ENCODE data around the gene FKBP10. TPM values are rescaled to one million over a fixed set of nuclear protein-coding genes. Genes with fewer than 3 reads are reported as not detected.
"Not testable (repeated sequence)": the region's sequence is repeated elsewhere in the genome, so short reads cannot be mapped to it uniquely, and the experiment has no call there.

The FKBP10 gene
- total RNA-seq, 2 donors from 2014 or later: 179 to 291 TPM

DNA sequence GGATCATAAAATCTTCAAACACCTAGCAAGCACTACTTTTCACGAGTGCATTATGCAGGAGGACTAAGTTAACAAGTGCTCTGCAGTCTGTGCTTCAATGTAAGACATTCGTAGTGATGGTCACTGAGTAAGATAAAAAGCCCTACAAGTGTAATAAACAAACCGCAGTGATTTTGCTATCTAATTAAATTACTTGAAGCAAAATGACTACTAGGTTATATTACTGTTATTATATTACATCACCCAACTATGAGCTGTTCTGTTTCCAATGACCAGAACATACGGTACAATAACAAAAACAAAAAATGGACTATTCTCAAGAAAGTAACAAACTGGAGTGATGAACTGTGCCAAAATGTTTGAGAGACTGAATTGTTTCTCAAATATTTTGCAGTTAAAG is 36.0 kb downstream of the FKBP10 start:
- Histone ChIP-seq H3K4me3 (ENCODE audit: low read length) (no peak overlapping the region), H3K27ac (ENCODE audit: low read depth, low read length) (no peak overlapping the region), H3K4me1 (ENCODE audit: control insufficient read depth, insufficient read depth, low read length) (no peaks in the 10 kb centered on the region), H3K9me3 (ENCODE audit: control insufficient read depth, low read length) (no peaks in the 10 kb centered on the region), H3K27me3 (ENCODE audit: control insufficient read depth, insufficient read depth, low read length, poor library complexity, severe bottlenecking) (no peaks in the 10 kb centered on the region), H3K36me3 (ENCODE audit: control insufficient read depth, insufficient read depth, low read length) (peaks cover 11% of the 10 kb centered on the region), H3K9ac (ENCODE audit: extremely low read depth, low read length, poor library complexity, severe bottlenecking) (no peak overlapping the region)
- H3K4me1 Mint-ChIP-seq: no peaks in the 10 kb centered on the region
- no peak overlapping the region for H3K27ac Mint-ChIP-seq
- TF ChIP-seq CTCF (conservative IDR thresholded peaks at IDR 0.05): no peak
- DNase-seq: no peak
- WGBS, 2 experiments (ENCODE audit: insufficient coverage in 1 of 2, insufficient read length in 1 of 2): 92 to 96% methylated on average over 2 to 4 of the region's 4 CpGs
- H3K9me3 Mint-ChIP-seq: no peaks in the 10 kb centered on the region
- H3K27me3 Mint-ChIP-seq (ENCODE audit: insufficient read depth): no peaks in the 10 kb centered on the region
- H3K36me3 Mint-ChIP-seq (ENCODE audit: low read depth): peaks cover 7% of the 10 kb centered on the region
- H3K4me3 Mint-ChIP-seq: no peak overlapping the region

DNA sequence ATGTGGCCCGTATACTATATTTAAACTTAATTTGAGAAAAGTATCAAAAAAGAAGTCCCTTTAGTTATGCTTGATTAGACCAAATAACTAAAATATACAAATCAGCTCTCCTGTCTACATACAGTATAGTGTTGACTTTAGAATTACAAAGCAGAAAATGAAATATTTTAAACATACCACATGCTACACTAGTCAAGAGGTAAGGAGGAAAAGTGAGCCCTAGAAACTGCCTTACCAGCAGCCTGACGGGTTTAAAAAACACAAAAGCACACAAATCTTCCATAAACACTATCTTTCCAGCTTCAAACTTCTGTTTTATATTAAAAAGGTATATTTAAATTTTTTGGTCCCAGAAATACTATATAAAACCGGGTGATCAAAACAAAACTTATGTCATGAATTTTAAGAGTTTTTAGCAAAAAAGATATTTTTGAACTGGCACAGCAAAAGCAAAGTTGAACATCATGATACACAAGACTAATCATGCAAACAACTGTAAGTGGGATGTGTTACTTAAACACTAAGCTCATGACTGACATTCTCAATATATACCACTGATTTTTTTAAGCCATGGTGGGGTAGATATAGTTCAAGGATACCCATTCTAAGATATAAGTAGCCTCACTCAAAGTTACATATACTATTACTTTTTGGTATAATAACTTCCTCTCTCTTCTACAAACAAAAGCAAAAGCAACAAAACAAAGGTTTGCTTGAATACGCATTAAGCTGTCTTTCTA is 36.6 kb downstream of the FKBP10 start:
- H3K4me3 Mint-ChIP-seq: no peak overlapping the region
- H3K27ac ChIP-seq (ENCODE audit: low read depth, low read length): no peak overlapping the region
- no peaks in the 10 kb centered on the region for H3K4me1 ChIP-seq (ENCODE audit: control insufficient read depth, insufficient read depth, low read length)
- no peak for TF ChIP-seq CTCF (conservative IDR thresholded peaks at IDR 0.05)
- no peaks in the 10 kb centered on the region for H3K27me3 ChIP-seq (ENCODE audit: control insufficient read depth, insufficient read depth, low read length, poor library complexity, severe bottlenecking)
- H3K36me3 Mint-ChIP-seq (ENCODE audit: low read depth): peaks cover 13% of the 10 kb centered on the region
- no peak overlapping the region for H3K4me3 ChIP-seq (ENCODE audit: low read length)
- H3K4me1 Mint-ChIP-seq: no peaks in the 10 kb centered on the region
- H3K9ac ChIP-seq (ENCODE audit: extremely low read depth, low read length, poor library complexity, severe bottlenecking): no peak overlapping the region
- H3K9me3 Mint-ChIP-seq: no peaks in the 10 kb centered on the region
- H3K9me3 ChIP-seq (ENCODE audit: control insufficient read depth, low read length): no peaks in the 10 kb centered on the region
- H3K27ac Mint-ChIP-seq: no peak overlapping the region
- no peak for DNase-seq
- H3K27me3 Mint-ChIP-seq (ENCODE audit: insufficient read depth): no peaks in the 10 kb centered on the region
- peaks cover 17% of the 10 kb centered on the region for H3K36me3 ChIP-seq (ENCODE audit: control insufficient read depth, insufficient read depth, low read length)
- WGBS, 2 experiments (ENCODE audit: insufficient coverage in 1 of 2, insufficient read length in 1 of 2): 89 to 95% methylated on average over 2 to 3 of the region's 4 CpGs

GRCh38 chr17:41851382-41851781 is 38.6 kb downstream of the FKBP10 start:
- H3K36me3 Mint-ChIP-seq (ENCODE audit: low read depth): peaks cover 21% of the 10 kb centered on the region
- not testable (repeated sequence) for H3K4me3 ChIP-seq (ENCODE audit: low read length); H3K9ac ChIP-seq (ENCODE audit: extremely low read depth, low read length, poor library complexity, severe bottlenecking); H3K9me3 Mint-ChIP-seq; H3K27me3 Mint-ChIP-seq (ENCODE audit: insufficient read depth); H3K27ac Mint-ChIP-seq; DNase-seq; H3K4me1 ChIP-seq (ENCODE audit: control insufficient read depth, insufficient read depth, low read length); H3K27ac ChIP-seq (ENCODE audit: low read depth, low read length); H3K4me3 Mint-ChIP-seq; H3K27me3 ChIP-seq (ENCODE audit: control insufficient read depth, insufficient read depth, low read length, poor library complexity, severe bottlenecking); H3K9me3 ChIP-seq (ENCODE audit: control insufficient read depth, low read length); H3K4me1 Mint-ChIP-seq
- WGBS, 2 experiments (ENCODE audit: insufficient coverage in 1 of 2, insufficient read length in 1 of 2): 90 to 94% methylated on average over 6 to 14 of the region's 14 CpGs
- H3K36me3 ChIP-seq (ENCODE audit: control insufficient read depth, insufficient read depth, low read length): peaks cover 24% of the 10 kb centered on the region

Measured in endodermal cell (in vitro differentiated cells).